Adrenal gland (tissue), 12 donors: Measurements from ENCODE around the gene CADM1. TPM values are rescaled to one million over a fixed set of nuclear protein-coding genes. Genes with fewer than 3 reads are reported as not detected.

Source experiments
- DNase-seq, 7 donors: peaks; one replicate each; pipeline ENCODE4 v3.0.0-alpha.2; 2019 to 2020
- H3K27ac ChIP-seq, 5 donors: fragments of 200-600 bp; sonication (generic) in 4 of 5; 1 replicate in 3 of 5; 2 replicates in 2 of 5; pipeline versions ENCODE4 v1.5.1 to v1.8.0; 2016 to 2020; ENCODE audit warnings: mild to moderate bottlenecking in 1 of 5
- H3K27me3 ChIP-seq: fragments of 200-600 bp; 2 replicates; pipeline ENCODE4 v1.8.0; 2021
- H3K36me3 ChIP-seq, 2 donors: fragments of 200-600 bp; replicated peaks in 1 of 2; 1 replicate in 1 of 2; 2 replicates in 1 of 2; pipeline versions ENCODE4 v1.5.1 to v1.8.0; 2018 to 2022
- H3K4me1 ChIP-seq, 2 donors: fragments of 200-600 bp; replicated peaks in 1 of 2; 1 replicate in 1 of 2; 2 replicates in 1 of 2; pipeline versions ENCODE4 v1.5.1 to v1.8.0; 2018 to 2021
- H3K4me3 ChIP-seq, 4 donors: fragments of 200-600 bp; sonication (generic) in 3 of 4; one replicate each; pipeline ENCODE4 v1.5.1; 2016 to 2018
- H3K9me3 ChIP-seq, 3 donors: fragments of 200-600 bp; sonication (generic) in 1 of 3; replicated peaks in 1 of 3; 1 replicate in 2 of 3; 2 replicates in 1 of 3; pipeline versions ENCODE4 v1.5.1 to v1.8.0; 2016 to 2021
- CTCF ChIP-seq, 6 experiments: fragments of 450-650 bp in 4 of 6; fragments of 200-600 bp in 2 of 6; sonication (generic) in 1 of 6; IDR thresholded peaks; 1 replicate in 5 of 6; 2 replicates in 1 of 6; pipeline versions ENCODE4 v1.5.1 to v1.8.0; 2016 to 2021; ENCODE audit warnings: antibody characterized with exemption in 6 of 6, mild to moderate bottlenecking in 2 of 6, moderate library complexity in 1 of 6
- POLR2A ChIP-seq, 2 donors: fragments of 450-650 bp; IDR thresholded peaks; one replicate each; pipeline ENCODE4 v1.6.1; 2017; ENCODE audit warnings: antibody characterized with exemption in 2 of 2, mild to moderate bottlenecking in 2 of 2, moderate library complexity in 1 of 2
- WGBS, 4 donors: extraction: QIAGEN DNeasy Blood & Tissue Kit in 2 of 4; methylation state at CpG; one replicate each; pipeline versions ENCODE4 v1.1.5 to v1.1.7; 2013 to 2017; 5-methylcytosine and 5-hydroxymethylcytosine counted together
- intact Hi-C, 2 donors: fragments of 100-400 bp; cut with DNase I; formaldehyde crosslinking; loops; one replicate each; pipeline versions ENCODE4 v1.14.1 to v1.15.0; 2022 to 2023
- polyA plus RNA-seq, 3 donors: library from polyadenylated mRNA; stranded (reverse); fragments of 200-250 nt in 2 of 3; fragments of 350-450 nt in 1 of 3; fragmentation: Illumina TruSeq in 1 of 3; extraction: RNeasy Lipid Tissue Mini Kit (QIAGEN cat#74804) in 1 of 3; gene quantifications; one replicate each; pipeline ENCODE4 v1.2.3, GENCODE V29; 2013 to 2014
- total RNA-seq, 9 donors: library from RNA; depleted of rRNA in 4 of 9; stranded (reverse); fragments of >200 nt in 4 of 9; fragments of 120-200 nt in 1 of 9; fragmentation: NEBNext Ultra II Directional in 1 of 9; extraction: Animal tissue kit (Norgen Biotek cat#: 25700) in 1 of 9; gene quantifications; one replicate each; pipeline versions ENCODE4 v1.1.0 to v1.2.4, GENCODE V29; 2013 to 2023
- donor health status: healthy with polysubstance abuse.
- donor health status: Bipolar disorder and iron deficiency.
- donor health status: DM: yes; HTN: yes; CAD: no.
- donor health status: DM: no; HTN: no; CAD: no.
- donor health status: DM: no; HTN: no; CAD: no.
- donor health status: DM: yes; HTN: yes; CAD: no.

The CADM1 gene
- total and polyA plus RNA-seq, 12 donors = 21.6 to 256 (median 39.8) TPM

DNA sequence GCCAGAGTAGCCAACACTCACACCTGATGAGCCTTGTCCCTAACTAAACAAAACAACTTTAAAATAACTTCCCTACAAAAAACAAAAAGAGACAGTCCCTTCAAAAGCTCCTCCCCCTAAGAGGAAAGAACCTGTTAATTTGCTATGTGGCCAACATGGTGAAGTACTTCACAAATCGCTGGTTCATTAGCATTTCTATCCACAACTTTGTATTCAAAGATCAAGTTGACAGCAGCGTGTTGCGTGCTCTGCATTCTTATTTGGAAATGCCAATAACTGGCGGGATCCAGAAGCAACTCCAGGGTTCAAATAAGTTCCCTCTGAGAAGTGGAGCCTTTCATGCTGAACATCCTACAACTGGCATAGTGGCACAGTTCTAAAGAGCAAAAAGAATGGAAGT is 48.6 kb downstream of the CADM1 start:
- 93 to 98% (median 94%) methylated on average over 4 of the region's 4 CpGs for WGBS, 4 donors
- no peak for TF ChIP-seq POLR2A (IDR thresholded peaks at IDR 0.05)
- TF ChIP-seq CTCF (IDR thresholded peaks at IDR 0.05) = no peak
- no peak for DNase-seq
- no peaks in the 10 kb centered on the region for H3K27me3 ChIP-seq
- no peak overlapping the region for H3K27ac ChIP-seq
- intact Hi-C loops = no loop called here
- no peak overlapping the region for H3K4me3 ChIP-seq
- H3K9me3 ChIP-seq = no peaks in the 10 kb centered on the region
- no peaks in the 10 kb centered on the region for H3K4me1 ChIP-seq
- no peaks in the 10 kb centered on the region for H3K36me3 ChIP-seq

GRCh38 chr11:115454525-115454924 is 49.7 kb downstream of the CADM1 start:
- whole genome bisulfite sequencing, 4 donors = 95 to 100% (median 97%) methylated on average over 1 of the region's 1 CpG
- DNase-seq = no peak
- Histone ChIP-seq H3K27ac (no peak overlapping the region), H3K36me3 (no peaks in the 10 kb centered on the region), H3K4me3 (no peak overlapping the region), H3K4me1 (no peaks in the 10 kb centered on the region), H3K27me3 (no peaks in the 10 kb centered on the region), H3K9me3 (no peaks in the 10 kb centered on the region)
- intact Hi-C loops = no loop called here
- TF ChIP-seq CTCF (IDR thresholded peaks at IDR 0.05) (no peak), POLR2A (IDR thresholded peaks at IDR 0.05) (no peak)

DNA sequence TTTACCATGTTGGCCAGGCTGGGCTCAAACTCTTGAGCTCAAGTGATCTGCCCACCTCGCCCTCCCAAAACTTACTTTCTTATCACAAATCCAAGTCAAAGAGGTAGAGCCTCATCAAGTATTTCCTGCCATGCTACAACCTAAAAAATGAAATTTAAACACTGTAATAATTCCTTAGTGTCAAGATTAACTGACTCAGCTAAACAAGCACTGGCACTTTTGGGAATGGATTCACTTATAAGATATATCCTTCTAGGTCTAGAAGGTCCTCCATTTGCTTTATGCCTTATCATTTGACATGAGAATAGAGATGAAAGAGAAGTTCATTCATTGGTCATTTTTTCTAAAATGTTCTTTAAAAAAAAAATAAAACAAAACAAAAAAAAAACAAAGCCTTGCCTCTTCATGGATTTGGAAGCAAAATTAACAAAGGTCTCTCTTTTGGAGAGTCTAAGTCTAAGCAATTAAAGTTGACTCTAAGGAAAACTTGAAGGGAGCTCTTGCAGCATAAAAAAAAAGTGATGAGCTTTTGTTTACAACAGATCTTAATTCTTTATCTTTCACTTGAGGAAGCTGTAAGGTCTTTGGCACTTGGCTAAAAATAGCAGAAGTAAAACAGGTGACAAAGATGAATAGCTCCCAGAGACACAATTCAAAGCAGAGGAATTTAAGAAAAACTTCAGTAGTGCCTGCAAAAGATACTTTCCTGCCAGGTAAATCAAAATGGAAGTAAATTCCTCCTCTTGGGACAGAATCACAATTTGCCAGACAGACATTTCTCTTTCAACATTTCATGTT is 50.3 kb downstream of the CADM1 start:
- no peaks in the 10 kb centered on the region for H3K36me3 ChIP-seq
- no peaks in the 10 kb centered on the region for H3K9me3 ChIP-seq
- H3K27ac ChIP-seq = no peak overlapping the region
- DNase-seq = no peak
- H3K4me3 ChIP-seq = no peak overlapping the region
- H3K4me1 ChIP-seq = no peaks in the 10 kb centered on the region
- 94 to 97% (median 95%) methylated on average over 1 of the region's 1 CpG for WGBS, 4 donors
- intact Hi-C loops = no loop called here
- TF ChIP-seq CTCF (IDR thresholded peaks at IDR 0.05) (no peak), POLR2A (IDR thresholded peaks at IDR 0.05) (no peak)
- H3K27me3 ChIP-seq = no peaks in the 10 kb centered on the region

DNA sequence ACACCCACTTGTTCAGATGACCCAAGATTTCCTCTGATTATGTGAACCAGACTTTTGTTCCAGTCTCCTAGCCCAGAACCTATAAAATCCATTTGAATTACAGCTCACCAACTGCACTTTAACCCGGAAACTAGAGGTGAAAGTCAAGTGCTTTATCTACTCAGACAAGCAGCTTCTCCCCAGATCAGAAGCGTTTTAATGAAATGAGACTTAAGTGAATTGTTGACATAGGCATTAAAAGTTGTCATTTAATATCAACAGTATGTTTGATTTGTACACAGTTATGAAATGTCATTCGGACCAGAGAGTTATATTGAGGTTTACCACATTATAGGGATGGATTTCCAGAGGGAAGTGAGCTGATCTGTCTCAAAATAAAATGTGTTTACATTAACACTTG is 52.0 kb downstream of the CADM1 start:
- H3K4me3 ChIP-seq = no peak overlapping the region
- no peak for TF ChIP-seq POLR2A (IDR thresholded peaks at IDR 0.05)
- TF ChIP-seq CTCF (IDR thresholded peaks at IDR 0.05) = no peak
- H3K27ac ChIP-seq = no peak overlapping the region
- no peaks in the 10 kb centered on the region for H3K4me1 ChIP-seq
- H3K36me3 ChIP-seq = no peaks in the 10 kb centered on the region
- no peak for DNase-seq
- peaks cover 0 to 9% (median 0%) of the 10 kb centered on the region in 3 donors for H3K9me3 ChIP-seq
- H3K27me3 ChIP-seq = no peaks in the 10 kb centered on the region
- WGBS, 4 donors = 62 to 80% (median 69%) methylated on average over 3 of the region's 3 CpGs
- intact Hi-C loops = no loop called here
